Measurements from ENCODE around the gene CST11.

The CST11 gene

GRCh38 chr20:23482138-23482537, 29.5 kb upstream of the CST11 start:
- Histone ChIP-seq H3F3A (ENCODE audit: low read depth) (no peaks in the 10 kb centered on the region), H3K9ac (ENCODE audit: low read depth, low read length, poor library complexity, severe bottlenecking) (no peak overlapping the region), H3K36me3 (ENCODE audit: insufficient read depth, low read length) (no peaks in the 10 kb centered on the region), H3K79me2 (ENCODE audit: insufficient read depth, low read length) (no peaks in the 10 kb centered on the region), H3K9me3 (ENCODE audit: insufficient read depth, low read depth, low read length) (no peaks in the 10 kb centered on the region; the same call in 1 of the 2 replicates), H3K27me3 (ENCODE audit: insufficient read depth, low read length, poor library complexity, severe bottlenecking) (no peaks in the 10 kb centered on the region), H3K9me2 (replicated peaks; ENCODE audit: low read depth, low read length) (no peaks in the 10 kb centered on the region), H3K4me3 (ENCODE audit: low read length, poor library complexity, severe bottlenecking) (no peak overlapping the region), H3K4me2 (ENCODE audit: low read depth, low read length, poor library complexity, severe bottlenecking) (no peak overlapping the region), H2AFZ (ENCODE audit: low read length) (no peak overlapping the region), H4K20me1 (ENCODE audit: insufficient read depth, low read length, poor library complexity, severe bottlenecking) (no peaks in the 10 kb centered on the region), H3K4me1 (ENCODE audit: insufficient read depth, low read length, poor library complexity, severe bottlenecking) (no peaks in the 10 kb centered on the region)
- TF ChIP-seq CTCF (conservative IDR thresholded peaks at IDR 0.05; ENCODE audit: low read length) (no peak), EZH2phosphoT487 (IDR thresholded peaks at IDR 0.05; ENCODE audit: borderline replicate concordance) (no peak)

GRCh38 chr20:23479043-23479442, 26.4 kb upstream of the CST11 start:
- no peaks in the 10 kb centered on the region for H3K9me2 ChIP-seq (replicated peaks; ENCODE audit: low read depth, low read length)
- H3K9ac ChIP-seq (ENCODE audit: low read depth, low read length, poor library complexity, severe bottlenecking), result no peak overlapping the region
- H3K9me3 ChIP-seq (ENCODE audit: insufficient read depth, low read depth, low read length), result no peaks in the 10 kb centered on the region; the same call in 1 of the 2 replicates
- no peak for TF ChIP-seq CTCF (conservative IDR thresholded peaks at IDR 0.05; ENCODE audit: low read length)
- TF ChIP-seq EZH2phosphoT487 (IDR thresholded peaks at IDR 0.05; ENCODE audit: borderline replicate concordance), result no peak
- no peaks in the 10 kb centered on the region for H3K36me3 ChIP-seq (ENCODE audit: insufficient read depth, low read length)
- H3F3A ChIP-seq (ENCODE audit: low read depth), result no peaks in the 10 kb centered on the region
- H2AFZ ChIP-seq (ENCODE audit: low read length), result no peak overlapping the region
- H3K79me2 ChIP-seq (ENCODE audit: insufficient read depth, low read length), result no peaks in the 10 kb centered on the region
- H3K4me3 ChIP-seq (ENCODE audit: low read length, poor library complexity, severe bottlenecking), result no peak overlapping the region
- H4K20me1 ChIP-seq (ENCODE audit: insufficient read depth, low read length, poor library complexity, severe bottlenecking), result no peaks in the 10 kb centered on the region
- no peaks in the 10 kb centered on the region for H3K4me1 ChIP-seq (ENCODE audit: insufficient read depth, low read length, poor library complexity, severe bottlenecking)
- no peak overlapping the region for H3K4me2 ChIP-seq (ENCODE audit: low read depth, low read length, poor library complexity, severe bottlenecking)
- H3K27me3 ChIP-seq (ENCODE audit: insufficient read depth, low read length, poor library complexity, severe bottlenecking), result no peaks in the 10 kb centered on the region

- Histone ChIP-seq H3F3A (ENCODE audit: low read depth) (no peaks in the 10 kb centered on the region), H3K36me3 (ENCODE audit: insufficient read depth, low read length) (no peaks in the 10 kb centered on the region), H3K27me3 (ENCODE audit: insufficient read depth, low read length, poor library complexity, severe bottlenecking) (no peaks in the 10 kb centered on the region), H3K4me3 (ENCODE audit: low read length, poor library complexity, severe bottlenecking) (no peak overlapping the region), H3K79me2 (ENCODE audit: insufficient read depth, low read length) (no peaks in the 10 kb centered on the region), H3K4me1 (ENCODE audit: insufficient read depth, low read length, poor library complexity, severe bottlenecking) (no peaks in the 10 kb centered on the region), H2AFZ (ENCODE audit: low read length) (no peak overlapping the region), H3K9me2 (replicated peaks; ENCODE audit: low read depth, low read length) (no peaks in the 10 kb centered on the region), H4K20me1 (ENCODE audit: insufficient read depth, low read length, poor library complexity, severe bottlenecking) (no peaks in the 10 kb centered on the region), H3K9me3 (ENCODE audit: insufficient read depth, low read depth, low read length) (no peaks in the 10 kb centered on the region; the same call in 1 of the 2 replicates), H3K9ac (ENCODE audit: low read depth, low read length, poor library complexity, severe bottlenecking) (no peak overlapping the region), H3K4me2 (ENCODE audit: low read depth, low read length, poor library complexity, severe bottlenecking) (no peak overlapping the region)
- TF ChIP-seq CTCF (conservative IDR thresholded peaks at IDR 0.05; ENCODE audit: low read length) (no peak), EZH2phosphoT487 (IDR thresholded peaks at IDR 0.05; ENCODE audit: borderline replicate concordance) (no peak)
Measured at GRCh38 chr20:23477223-23477622, 24.5 kb upstream of the CST11 start.
